Astrocyte (in vitro differentiated cells and primary cell): ENCODE measurements around the gene TUBB4B. TPM values are rescaled to one million over a fixed set of nuclear protein-coding genes. Genes with fewer than 3 reads are reported as not detected.

Source experiments
- DNase-seq: peaks from one replicate; pipeline ENCODE4 v3.0.0-alpha.2; 2010; ENCODE audit warnings: low read depth
- FAIRE-seq: peaks from 2 replicates; lab custom pipeline; 2011; peaks lifted over from hg19 to GRCh38; lab: Jason Lieb, UNC
- H2AFZ ChIP-seq: 2 replicates; pipeline ENCODE4 v1.6.0; 2012; ENCODE audit warnings: low read depth, low read length, inconsistent platforms
- H3K27ac ChIP-seq: 2 replicates; pipeline ENCODE4 v1.5.1; 2011; ENCODE audit warnings: low read depth, low read length, inconsistent platforms
- H3K27me3 ChIP-seq: 2 replicates; pipeline ENCODE4 v1.6.0; 2011; ENCODE audit warnings: low read length, inconsistent platforms; ENCODE audit not compliant: insufficient read depth
- H3K36me3 ChIP-seq: 2 replicates; pipeline ENCODE4 v1.5.1; 2011; ENCODE audit warnings: low read length, inconsistent platforms; ENCODE audit not compliant: insufficient read depth
- H3K4me1 ChIP-seq: 2 replicates; pipeline ENCODE4 v1.5.1; 2011; ENCODE audit warnings: low read length, inconsistent platforms; ENCODE audit not compliant: insufficient read depth
- H3K4me2 ChIP-seq: 2 replicates; pipeline ENCODE4 v1.6.0; 2012; ENCODE audit warnings: low read length, inconsistent platforms
- H3K4me3 ChIP-seq: 2 replicates; pipeline ENCODE4 v1.5.1; 2011; ENCODE audit warnings: low read depth, mild to moderate bottlenecking, low read length, inconsistent platforms; ENCODE audit not compliant: insufficient read depth
- H3K79me2 ChIP-seq: 2 replicates; pipeline ENCODE4 v1.6.0; 2012; ENCODE audit warnings: mild to moderate bottlenecking, low read length, inconsistent platforms; ENCODE audit not compliant: insufficient read depth
- H3K9ac ChIP-seq: 2 replicates; pipeline ENCODE4 v1.6.0; 2012; ENCODE audit warnings: mild to moderate bottlenecking, low read length, inconsistent platforms
- H3K9me3 ChIP-seq: 2 replicates; pipeline ENCODE4 v1.5.1; 2012; ENCODE audit warnings: low read depth, mild to moderate bottlenecking, low read length, inconsistent platforms; ENCODE audit not compliant: insufficient read depth
- H4K20me1 ChIP-seq: 2 replicates; pipeline ENCODE4 v1.6.0; 2012; ENCODE audit warnings: low read length, inconsistent platforms; ENCODE audit not compliant: insufficient read depth
- H3K27ac Mint-ChIP-seq: one replicate; pipeline ENCODE4 v1.8.0; 2021; ENCODE audit warnings: mild to moderate bottlenecking, mixed read lengths; ENCODE audit not compliant: unreplicated experiment
- H3K27me3 Mint-ChIP-seq: one replicate; pipeline ENCODE4 v1.8.0; 2021; ENCODE audit warnings: low read depth, mixed read lengths; ENCODE audit not compliant: unreplicated experiment
- H3K36me3 Mint-ChIP-seq: one replicate; pipeline ENCODE4 v1.8.0; 2021; ENCODE audit warnings: low read depth, mixed read lengths; ENCODE audit not compliant: unreplicated experiment
- H3K4me1 Mint-ChIP-seq: one replicate; pipeline ENCODE4 v1.8.0; 2021; ENCODE audit warnings: low read depth, mixed read lengths; ENCODE audit not compliant: unreplicated experiment
- H3K4me3 Mint-ChIP-seq: one replicate; pipeline ENCODE4 v1.8.0; 2021; ENCODE audit warnings: mild to moderate bottlenecking, moderate library complexity, mixed read lengths; ENCODE audit not compliant: unreplicated experiment
- H3K9me3 Mint-ChIP-seq: one replicate; pipeline ENCODE4 v1.8.0; 2021; ENCODE audit warnings: mild to moderate bottlenecking, mixed read lengths; ENCODE audit not compliant: unreplicated experiment
- CTCF ChIP-seq: IDR thresholded peaks from 2 replicates; pipeline ENCODE4 v1.5.1; 2011; ENCODE audit warnings: low read depth, mild to moderate bottlenecking, inconsistent platforms, low read length, moderate library complexity; ENCODE audit not compliant: insufficient read depth
- EZH2 ChIP-seq: IDR thresholded peaks from 2 replicates; pipeline ENCODE4 v1.6.1; 2012; ENCODE audit warnings: mild to moderate bottlenecking, low read length, inconsistent platforms; ENCODE audit not compliant: insufficient read depth
- total RNA-seq: library from RNA; stranded (reverse); gene quantifications from 2 replicates; pipeline ENCODE4 v1.2.1, GENCODE V29; 2021

The TUBB4B gene
- total RNA-seq, 1 donor from 2014 or later: 218 TPM

GRCh38 chr9:137214620-137215019 is 26.5 kb upstream of the TUBB4B start:
- Mint-ChIP-seq H3K9me3 (no peaks in the 10 kb centered on the region), H3K27ac (no peak overlapping the region), H3K36me3 (peaks cover 7% of the 10 kb centered on the region), H3K4me3 (no peak overlapping the region), H3K4me1 (peaks cover 6% of the 10 kb centered on the region), H3K27me3 (no peaks in the 10 kb centered on the region)
- H2AFZ ChIP-seq: no peak overlapping the region
- no peak overlapping the region for H3K27ac ChIP-seq
- H3K4me2 ChIP-seq: no peak overlapping the region
- peaks cover 9% of the 10 kb centered on the region for H3K4me1 ChIP-seq
- FAIRE-seq (no peak), DNase-seq (no peak)
- no peaks in the 10 kb centered on the region for H3K9me3 ChIP-seq
- H3K27me3 ChIP-seq: no peaks in the 10 kb centered on the region
- TF ChIP-seq EZH2 (no peak), CTCF (no peak)
- H3K9ac ChIP-seq: no peak overlapping the region
- no peaks in the 10 kb centered on the region for H3K36me3 ChIP-seq
- H3K79me2 ChIP-seq: no peaks in the 10 kb centered on the region
- no peak overlapping the region for H3K4me3 ChIP-seq
- H4K20me1 ChIP-seq: peaks cover 8% of the 10 kb centered on the region

GRCh38 chr9:137215196-137215986 is 25.7 kb upstream of the TUBB4B start:
- H3K4me3 Mint-ChIP-seq: no peak overlapping the region
- no peak overlapping the region for H3K4me2 ChIP-seq
- H3K27ac Mint-ChIP-seq: no peak overlapping the region
- no peak overlapping the region for H3K9ac ChIP-seq
- H4K20me1 ChIP-seq: peaks cover 8% of the 10 kb centered on the region
- peaks cover 6% of the 10 kb centered on the region for H3K4me1 Mint-ChIP-seq
- H2AFZ ChIP-seq: no peak overlapping the region
- TF ChIP-seq CTCF (no peak), EZH2 (no peak)
- H3K27ac ChIP-seq: no peak overlapping the region
- H3K36me3 Mint-ChIP-seq: peaks cover 5% of the 10 kb centered on the region
- H3K79me2 ChIP-seq: no peaks in the 10 kb centered on the region
- H3K27me3 ChIP-seq: no peaks in the 10 kb centered on the region
- DNase-seq: no peak
- H3K27me3 Mint-ChIP-seq: no peaks in the 10 kb centered on the region
- H3K36me3 ChIP-seq: no peaks in the 10 kb centered on the region
- peaks cover 9% of the 10 kb centered on the region for H3K4me1 ChIP-seq
- H3K4me3 ChIP-seq: no peak overlapping the region
- no peak for FAIRE-seq
- H3K9me3 ChIP-seq: no peaks in the 10 kb centered on the region
- no peaks in the 10 kb centered on the region for H3K9me3 Mint-ChIP-seq

GRCh38 chr9:137216188-137216965 is 24.7 kb upstream of the TUBB4B start:
- Histone ChIP-seq H3K4me1 (peaks cover 9% of the 10 kb centered on the region), H2AFZ (no peak overlapping the region), H3K9ac (no peak overlapping the region), H3K4me3 (no peak overlapping the region), H4K20me1 (peaks cover 8% of the 10 kb centered on the region), H3K4me2 (no peak overlapping the region), H3K9me3 (no peaks in the 10 kb centered on the region), H3K27ac (no peak overlapping the region), H3K27me3 (no peaks in the 10 kb centered on the region), H3K36me3 (no peaks in the 10 kb centered on the region), H3K79me2 (no peaks in the 10 kb centered on the region)
- Mint-ChIP-seq H3K4me3 (no peak overlapping the region), H3K9me3 (no peaks in the 10 kb centered on the region), H3K27me3 (no peaks in the 10 kb centered on the region), H3K36me3 (peaks cover 4% of the 10 kb centered on the region), H3K27ac (no peak overlapping the region), H3K4me1 (peaks cover 6% of the 10 kb centered on the region)
- no peak for TF ChIP-seq EZH2
- no peak for DNase-seq
- no peak for FAIRE-seq
